Measurements from ENCODE around the gene CENPM.

DNA sequence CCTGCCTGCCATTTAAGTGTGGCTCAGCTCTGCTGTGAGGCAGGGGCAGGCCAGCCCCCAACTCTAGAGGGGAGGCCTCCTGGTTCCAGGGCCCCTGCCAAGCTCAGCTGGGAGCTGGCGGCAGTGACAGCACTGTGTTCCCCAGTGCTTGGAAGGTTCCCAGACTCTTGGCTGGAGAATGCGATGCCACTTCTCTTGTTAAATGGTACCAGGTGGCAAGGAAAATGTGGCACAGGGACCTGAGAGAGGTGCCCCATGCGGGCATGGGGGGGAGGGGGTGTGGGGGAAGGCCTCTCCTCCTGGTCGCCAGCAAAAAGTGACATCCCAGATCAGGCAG is 12.0 kb downstream of the CENPM start:
- no peak for TF ChIP-seq POLR2AphosphoS5 (IDR thresholded peaks at IDR 0.05; ENCODE audit: low read depth, low read length)
- no peak for TF ChIP-seq POLR2A (IDR thresholded peaks at IDR 0.05; ENCODE audit: low read depth, low read length)
- no peak for TF ChIP-seq TAF1 (IDR thresholded peaks at IDR 0.05; ENCODE audit: borderline replicate concordance, low read depth, low read length)
